Keratinocyte (primary cell): ENCODE results near the gene FOXK2. TPM values are rescaled to one million over a fixed set of nuclear protein-coding genes. Genes with fewer than 3 reads are reported as not detected.

Experiments used
- DNase-seq: peaks from one replicate; pipeline ENCODE4 v3.0.0-alpha.2; 2011; ENCODE audit warnings: low read depth, missing footprints, low spot score
- FAIRE-seq: peaks from 2 replicates; lab custom pipeline; 2011; peaks lifted over from hg19 to GRCh38; lab: Jason Lieb, UNC
- H2AFZ ChIP-seq: 2 replicates; pipeline ENCODE4 v1.6.0; 2012; ENCODE audit warnings: low read length, control low read depth, inconsistent platforms; ENCODE audit not compliant: control insufficient read depth
- H3K27ac ChIP-seq: 2 replicates; pipeline ENCODE4 v1.5.1; 2011; ENCODE audit warnings: low read length; ENCODE audit not compliant: control insufficient read depth, insufficient read depth
- H3K27me3 ChIP-seq: 3 replicates; pipeline ENCODE4 v1.6.0; 2011; ENCODE audit warnings: low read length; ENCODE audit not compliant: control insufficient read depth, insufficient read depth; ENCODE audit errors: extremely low read depth
- H3K36me3 ChIP-seq, 2 experiments: 2 replicates in 1 of 2; 3 replicates in 1 of 2; pipeline ENCODE4 v1.5.1; 2011; ENCODE audit warnings: low read length in 2 of 2, mild to moderate bottlenecking in 1 of 2; ENCODE audit not compliant: control insufficient read depth in 2 of 2, insufficient read depth in 2 of 2; ENCODE audit errors: extremely low read depth in 1 of 2
- H3K4me1 ChIP-seq: 3 replicates; pipeline ENCODE4 v1.5.1; 2011; ENCODE audit warnings: low read length; ENCODE audit not compliant: control insufficient read depth, insufficient read depth; ENCODE audit errors: extremely low read depth
- H3K4me2 ChIP-seq: 3 replicates; pipeline ENCODE4 v1.6.0; 2011; ENCODE audit warnings: low read depth, low read length; ENCODE audit not compliant: control insufficient read depth, insufficient read depth; ENCODE audit errors: extremely low read depth
- H3K4me3 ChIP-seq, 3 experiments: fragments of 200-600 bp in 1 of 3; sonication (generic) in 1 of 3; 2 replicates in 2 of 3; 3 replicates in 1 of 3; pipeline ENCODE4 v1.5.1; 2011 to 2016; ENCODE audit warnings: low read length in 3 of 3, mild to moderate bottlenecking in 3 of 3, control low read depth in 2 of 3, inconsistent platforms in 1 of 3, low read depth in 1 of 3, mixed read lengths in 1 of 3, mixed run types in 1 of 3, moderate library complexity in 1 of 3; ENCODE audit not compliant: control insufficient read depth in 2 of 3, insufficient read depth in 2 of 3; ENCODE audit errors: extremely low read depth in 1 of 3
- H3K79me2 ChIP-seq: 2 replicates; pipeline ENCODE4 v1.6.0; 2012; ENCODE audit warnings: low read length; ENCODE audit not compliant: control insufficient read depth, insufficient read depth
- H3K9ac ChIP-seq: 3 replicates; pipeline ENCODE4 v1.6.0; 2011; ENCODE audit warnings: low read length; ENCODE audit not compliant: control insufficient read depth, insufficient read depth; ENCODE audit errors: extremely low read depth
- H3K9me1 ChIP-seq: 3 replicates; pipeline ENCODE4 v1.6.0; 2011; ENCODE audit warnings: low read length; ENCODE audit not compliant: control insufficient read depth, insufficient read depth; ENCODE audit errors: extremely low read depth
- H3K9me3 ChIP-seq: 2 replicates; pipeline ENCODE4 v1.5.1; 2012; ENCODE audit warnings: low read depth, low read length; ENCODE audit not compliant: control insufficient read depth
- H4K20me1 ChIP-seq: 3 replicates; pipeline ENCODE4 v1.6.0; 2011; ENCODE audit warnings: low read length; ENCODE audit not compliant: control insufficient read depth, insufficient read depth; ENCODE audit errors: extremely low read depth
- EZH2 ChIP-seq: IDR thresholded peaks from one replicate; pipeline ENCODE4 v1.6.1; 2012; ENCODE audit warnings: inconsistent platforms, mild to moderate bottlenecking, low read length, moderate library complexity
- dilution Hi-C: fragments of 300-500 bp; cut with MboI; formaldehyde crosslinking; loops from one replicate; pipeline ENCODE4 v1.7.0; 2020; ENCODE audit warnings: low sequenced_read_pairs; ENCODE audit not compliant: extremely low pct_ligation_motif_present
- polyA plus RNA-seq, 5 experiments: library from polyadenylated mRNA; depleted of rRNA in 3 of 5; stranded (reverse) in 3 of 5; stranded (forward) in 1 of 5; unstranded in 1 of 5; fragments of >200 nt; gene quantifications; 1 replicate in 1 of 5; 2 replicates in 3 of 5; 3 replicates in 1 of 5; pipeline versions ENCODE4 v1.2.1 to v1.2.3, GENCODE V29; 2011 to 2012; ENCODE audit warnings: missing spikeins in 2 of 5, low read depth in 1 of 5, low replicate concordance in 1 of 5
- TF ChIP-seq, protein P1 (sequence below), 3 experiments: IDR thresholded peaks in 1 of 3; conservative IDR thresholded peaks in 1 of 3; optimal IDR thresholded peaks in 1 of 3; 2 replicates in 2 of 3; 3 replicates in 1 of 3; pipeline versions ENCODE3 to v1.5.1; 2011; ENCODE audit warnings: low read length in 3 of 3, mild to moderate bottlenecking in 3 of 3, moderate library complexity in 2 of 3, control low read depth in 1 of 3, inconsistent platforms in 1 of 3; ENCODE audit not compliant: insufficient read depth in 2 of 3; ENCODE audit errors: extremely low read depth in 1 of 3

Gene FOXK2
- polyA plus RNA-seq, 1 donor (not counting 4 experiments of a cell fraction or from before 2014, with no cell fraction given) = 43.9 TPM

- no peak overlapping the region for H3K4me2 ChIP-seq
- H2AFZ ChIP-seq = no peak overlapping the region
- H3K9ac ChIP-seq = no peak overlapping the region
- no peak for TF ChIP-seq EZH2
- TF ChIP-seq, protein P1, sequence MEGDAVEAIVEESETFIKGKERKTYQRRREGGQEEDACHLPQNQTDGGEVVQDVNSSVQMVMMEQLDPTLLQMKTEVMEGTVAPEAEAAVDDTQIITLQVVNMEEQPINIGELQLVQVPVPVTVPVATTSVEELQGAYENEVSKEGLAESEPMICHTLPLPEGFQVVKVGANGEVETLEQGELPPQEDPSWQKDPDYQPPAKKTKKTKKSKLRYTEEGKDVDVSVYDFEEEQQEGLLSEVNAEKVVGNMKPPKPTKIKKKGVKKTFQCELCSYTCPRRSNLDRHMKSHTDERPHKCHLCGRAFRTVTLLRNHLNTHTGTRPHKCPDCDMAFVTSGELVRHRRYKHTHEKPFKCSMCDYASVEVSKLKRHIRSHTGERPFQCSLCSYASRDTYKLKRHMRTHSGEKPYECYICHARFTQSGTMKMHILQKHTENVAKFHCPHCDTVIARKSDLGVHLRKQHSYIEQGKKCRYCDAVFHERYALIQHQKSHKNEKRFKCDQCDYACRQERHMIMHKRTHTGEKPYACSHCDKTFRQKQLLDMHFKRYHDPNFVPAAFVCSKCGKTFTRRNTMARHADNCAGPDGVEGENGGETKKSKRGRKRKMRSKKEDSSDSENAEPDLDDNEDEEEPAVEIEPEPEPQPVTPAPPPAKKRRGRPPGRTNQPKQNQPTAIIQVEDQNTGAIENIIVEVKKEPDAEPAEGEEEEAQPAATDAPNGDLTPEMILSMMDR (optimal IDR thresholded peaks at IDR 0.05 in 1 of 3, IDR thresholded peaks at IDR 0.05 in 1 of 3, conservative IDR thresholded peaks at IDR 0.05 in 1 of 3; ENCODE audit: extremely low read depth in 1 of 3, insufficient read depth in 2 of 3, low read length in 3 of 3) = no peak
- H3K36me3 ChIP-seq = peaks cover 22 to 32% of the 10 kb centered on the region in 2 experiments
- H3K9me3 ChIP-seq = no peaks in the 10 kb centered on the region
- H4K20me1 ChIP-seq = peaks cover 22% of the 10 kb centered on the region
- dilution Hi-C loops = no loop called here
- no peak overlapping the region for H3K4me3 ChIP-seq
- no peak overlapping the region for H3K27ac ChIP-seq
- no peaks in the 10 kb centered on the region for H3K9me1 ChIP-seq
- FAIRE-seq (no peak), DNase-seq (no peak)
- H3K79me2 ChIP-seq = peaks cover 88% of the 10 kb centered on the region
- H3K4me1 ChIP-seq = peaks cover 10% of the 10 kb centered on the region
- no peaks in the 10 kb centered on the region for H3K27me3 ChIP-seq
These were observed 124.6 kb downstream of the FOXK2 start for GRCh38 chr17:82644148-82644547.

DNA sequence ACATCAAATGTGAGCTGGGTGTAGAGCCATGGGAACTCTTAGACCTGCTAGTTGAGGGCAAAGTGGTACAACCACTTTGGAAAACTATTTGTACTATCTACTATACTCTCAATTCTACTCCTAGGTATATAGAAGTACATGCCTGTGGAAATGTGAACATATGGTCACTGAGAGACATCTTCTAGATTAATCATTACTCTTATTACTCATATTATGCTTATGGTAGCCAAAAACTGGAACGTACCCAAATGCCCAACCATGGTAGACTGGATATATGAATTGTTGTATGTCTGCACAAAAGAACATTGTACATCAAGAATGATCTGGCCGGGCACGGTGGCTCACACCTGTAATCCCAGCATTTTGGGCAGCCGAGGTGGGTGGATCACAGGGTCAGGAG lies 126.0 kb downstream of the FOXK2 start:
- H3K4me2 ChIP-seq = no peak overlapping the region
- FAIRE-seq = no peak
- H3K4me1 ChIP-seq = peaks cover 10% of the 10 kb centered on the region
- no peak overlapping the region for H3K9ac ChIP-seq
- H3K79me2 ChIP-seq = peaks cover 75% of the 10 kb centered on the region
- no peak for TF ChIP-seq EZH2
- TF ChIP-seq, protein P1 (optimal IDR thresholded peaks at IDR 0.05 in 1 of 3, IDR thresholded peaks at IDR 0.05 in 1 of 3, conservative IDR thresholded peaks at IDR 0.05 in 1 of 3; ENCODE audit: extremely low read depth in 1 of 3, insufficient read depth in 2 of 3, low read length in 3 of 3) = no peak
- no peak for DNase-seq
- no peaks in the 10 kb centered on the region for H3K27me3 ChIP-seq
- H3K27ac ChIP-seq = no peak overlapping the region
- no peak overlapping the region for H3K4me3 ChIP-seq
- H4K20me1 ChIP-seq = peaks cover 19% of the 10 kb centered on the region
- no peaks in the 10 kb centered on the region for H3K9me3 ChIP-seq
- peaks cover 17 to 29% of the 10 kb centered on the region in 2 experiments for H3K36me3 ChIP-seq
- dilution Hi-C loops = no loop called here
- no peaks in the 10 kb centered on the region for H3K9me1 ChIP-seq
- H2AFZ ChIP-seq = no peak overlapping the region
